DOHH2 (cell line): ENCODE results near the gene XPC.
A peak's percentile ranks its signal among the peaks of the same experiment; 100 is the strongest.

Experiments
- H3F3A ChIP-seq: fragments of 200-600 bp; sonication (generic), shearing (Covaris generic); 2 replicates; pipeline ENCODE4 v1.6.0; 2016; ENCODE audit warnings: antibody characterized with exemption, mild to moderate bottlenecking; ENCODE audit not compliant: control insufficient read depth, insufficient read depth
- H3K27ac ChIP-seq: fragments of 200-600 bp; sonication (generic); 2 replicates; pipeline ENCODE4 v1.5.1; 2014; ENCODE audit warnings: low read depth, mild to moderate bottlenecking, low read length, moderate library complexity
- H3K27me3 ChIP-seq: fragments of 200-600 bp; sonication (generic); 2 replicates; pipeline ENCODE4 v1.6.1; 2014; ENCODE audit warnings: mild to moderate bottlenecking, low read length, mixed read lengths; ENCODE audit not compliant: control insufficient read depth
- H3K36me3 ChIP-seq: fragments of 200-600 bp; sonication (generic); 2 replicates; pipeline ENCODE4 v1.6.1; 2014; ENCODE audit warnings: mild to moderate bottlenecking, low read length, moderate library complexity, mixed read lengths; ENCODE audit not compliant: control insufficient read depth
- H3K4me1 ChIP-seq: fragments of 200-600 bp; sonication (generic); 2 replicates; pipeline ENCODE4 v1.6.1; 2014; ENCODE audit warnings: mild to moderate bottlenecking, low read length, mixed read lengths; ENCODE audit not compliant: control insufficient read depth
- H3K4me2 ChIP-seq: fragments of 200-600 bp; sonication (generic); 2 replicates; pipeline ENCODE4 v1.6.0; 2014; ENCODE audit warnings: mild to moderate bottlenecking, low read length, moderate library complexity
- H3K4me3 ChIP-seq: fragments of 200-600 bp; sonication (generic); 2 replicates; pipeline ENCODE4 v1.5.1; 2014; ENCODE audit warnings: mild to moderate bottlenecking, low read length, mixed read lengths
- H3K79me2 ChIP-seq: fragments of 200-600 bp; sonication (generic); 2 replicates; pipeline ENCODE4 v1.6.1; 2014; ENCODE audit warnings: mild to moderate bottlenecking, low read length, mixed read lengths; ENCODE audit not compliant: control insufficient read depth
- H3K9me2 ChIP-seq: fragments of 200-600 bp; sonication (generic); replicated peaks from 2 replicates; pipeline ENCODE4 v1.6.1; 2014; ENCODE audit warnings: mild to moderate bottlenecking, low read length, mixed read lengths; ENCODE audit not compliant: control insufficient read depth
- H3K9me3 ChIP-seq: fragments of 200-600 bp; sonication (generic); 2 replicates; pipeline ENCODE4 v1.6.1; 2014; ENCODE audit warnings: antibody characterized with exemption, low read length, mixed read lengths; ENCODE audit not compliant: control insufficient read depth, insufficient read depth
- H4K20me1 ChIP-seq: fragments of 200-600 bp; sonication (generic); 2 replicates; pipeline ENCODE4 v1.6.0; 2014; ENCODE audit warnings: low read depth, mild to moderate bottlenecking, antibody characterized with exemption, low read length, moderate library complexity; ENCODE audit not compliant: control insufficient read depth, insufficient read depth
- CTCF ChIP-seq: fragments of 200-600 bp; sonication (generic); IDR thresholded peaks from one replicate; pipeline ENCODE4 v1.5.1; 2014; ENCODE audit warnings: antibody characterized with exemption, mild to moderate bottlenecking, low read depth, low read length; ENCODE audit not compliant: poor library complexity, severe bottlenecking
- EZH2phosphoT487 ChIP-seq: fragments of 200-600 bp; sonication (generic); IDR thresholded peaks from 2 replicates; pipeline ENCODE4 v1.6.1; 2017; ENCODE audit warnings: borderline replicate concordance, mild to moderate bottlenecking, antibody characterized with exemption, low read length, moderate library complexity, mixed read lengths

XPC gene

GRCh38 chr3:14216257-14217048 is 38.1 kb upstream of the XPC start:
- Histone ChIP-seq H4K20me1 (no peaks in the 10 kb centered on the region), H3K9me2 (no peaks in the 10 kb centered on the region), H3K4me2 (no peak overlapping the region), H3F3A (0 out of 2 replicates have a peak, but pooled peaks cover under 1% of the 10 kb centered on the region), H3K27me3 (no peaks in the 10 kb centered on the region), H3K27ac (no peak overlapping the region), H3K36me3 (no peaks in the 10 kb centered on the region), H3K4me3 (no peak overlapping the region), H3K79me2 (no peaks in the 10 kb centered on the region), H3K9me3 (peaks cover 11% of the 10 kb centered on the region; the same call in 1 of the 2 replicates), H3K4me1 (no peaks in the 10 kb centered on the region)
- TF ChIP-seq EZH2phosphoT487 (no peak), CTCF (peak; percentile 52)

GRCh38 chr3:14214764-14215163 is 36.4 kb upstream of the XPC start:
- H3K9me3 ChIP-seq, result no peaks in the 10 kb centered on the region
- TF ChIP-seq EZH2phosphoT487, result no peak
- no peak for TF ChIP-seq CTCF

DNA sequence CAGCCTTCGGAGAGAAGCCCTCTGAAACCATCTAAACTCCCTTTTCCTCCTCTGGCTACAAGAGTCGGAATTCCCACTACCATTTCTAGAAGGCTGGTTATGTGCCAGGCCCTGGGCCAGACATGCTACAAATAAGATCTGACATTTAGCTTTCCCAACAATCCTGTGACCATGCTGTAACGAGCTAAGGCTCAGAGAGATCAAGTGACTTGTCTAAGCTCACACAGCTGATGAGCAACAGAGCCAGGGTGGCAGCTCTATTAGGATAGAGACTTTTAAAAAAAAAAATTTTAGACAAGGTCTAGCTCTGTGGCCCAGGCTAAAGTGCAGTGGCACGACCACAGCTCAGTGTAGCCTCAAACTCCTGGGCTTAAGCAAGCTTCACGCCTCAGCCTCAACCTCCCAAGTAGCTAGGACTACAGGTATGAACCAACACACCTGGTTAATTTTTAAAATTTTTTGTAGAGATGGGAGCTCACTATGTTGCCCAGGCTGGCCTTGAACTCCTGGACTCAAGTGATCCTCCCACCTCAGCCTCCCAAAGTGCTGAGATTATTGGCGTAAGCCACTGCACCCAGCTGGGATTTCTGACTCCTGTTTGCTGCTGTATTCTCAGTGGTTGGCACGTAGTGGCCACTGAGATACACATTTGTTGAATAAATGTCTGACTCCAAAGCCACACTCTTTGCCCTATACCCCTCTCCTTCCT is 34.8 kb upstream of the XPC start:
- Histone ChIP-seq H3K36me3 (no peaks in the 10 kb centered on the region), H3K9me2 (no peaks in the 10 kb centered on the region), H3K27me3 (no peaks in the 10 kb centered on the region)

More at GRCh38 chr3:14214764-14215163, 36.4 kb upstream of the XPC start:
- no peak overlapping the region for H3K4me2 ChIP-seq
- H3F3A ChIP-seq, result no peaks in the 10 kb centered on the region
- H3K27ac ChIP-seq, result no peak overlapping the region
- H3K4me1 ChIP-seq, result no peaks in the 10 kb centered on the region
- no peaks in the 10 kb centered on the region for H3K36me3 ChIP-seq
- H3K4me3 ChIP-seq, result no peak overlapping the region
- H3K79me2 ChIP-seq, result no peaks in the 10 kb centered on the region
- H3K9me2 ChIP-seq, result no peaks in the 10 kb centered on the region
- no peaks in the 10 kb centered on the region for H4K20me1 ChIP-seq
- H3K27me3 ChIP-seq, result no peaks in the 10 kb centered on the region

More for the DNA sequence above, 34.8 kb upstream of the XPC start:
- H3K9me3 ChIP-seq, result no peaks in the 10 kb centered on the region
- no peaks in the 10 kb centered on the region for H3K4me1 ChIP-seq
- no peaks in the 10 kb centered on the region for H4K20me1 ChIP-seq
- H3K79me2 ChIP-seq, result no peaks in the 10 kb centered on the region
- H3F3A ChIP-seq, result no peaks in the 10 kb centered on the region
- H3K4me3 ChIP-seq, result no peak overlapping the region
- H3K27ac ChIP-seq, result no peak overlapping the region
- H3K4me2 ChIP-seq, result no peak overlapping the region
- no peak for TF ChIP-seq CTCF
- TF ChIP-seq EZH2phosphoT487, result no peak
